GM19238 (cell line): Measurements from ENCODE around the gene SPOCD1.

Experiments
- DNase-seq: peaks from one replicate; pipeline ENCODE4 v3.0.0; 2011; ENCODE audit warnings: low spot score; ENCODE audit not compliant: insufficient read length

The SPOCD1 gene

GRCh38 chr1:31772669-31773248 is 43.1 kb downstream of the SPOCD1 start:
- DNase-seq = no peak

- no peak for DNase-seq
Observed at GRCh38 chr1:31771891-31772668, 43.7 kb downstream of the SPOCD1 start.

- DNase-seq = no peak
Observed at GRCh38 chr1:31769720-31770390, 46.0 kb downstream of the SPOCD1 start.

- DNase-seq = no peak
Observed at GRCh38 chr1:31768939-31769704, 46.7 kb downstream of the SPOCD1 start.

- no peak for DNase-seq
Observed at GRCh38 chr1:31768407-31768907, 47.4 kb downstream of the SPOCD1 start.

GRCh38 chr1:31767225-31767624 is 48.6 kb downstream of the SPOCD1 start:
- no peak for DNase-seq

- DNase-seq = no peak
Observed at GRCh38 chr1:31765516-31765915, 50.3 kb downstream of the SPOCD1 start.

- DNase-seq = no peak
Observed at GRCh38 chr1:31765041-31765467, 50.8 kb downstream of the SPOCD1 start.

GRCh38 chr1:31764312-31765040 is 51.3 kb downstream of the SPOCD1 start, which contains the start of gene ADGRB2:
ADGRB2 (minus strand) TSS chr1:31764340; CDS start chr1:31757221, 7,119 bp downstream.
- no peak for DNase-seq

- no peak for DNase-seq
Observed at GRCh38 chr1:31763671-31764311, 52.0 kb downstream of the SPOCD1 start.

GRCh38 chr1:31762726-31763670 is 52.8 kb downstream of the SPOCD1 start:
- peak; percentile 65 for DNase-seq

GRCh38 chr1:31762323-31762722 is 53.5 kb downstream of the SPOCD1 start:
- no peak for DNase-seq

GRCh38 chr1:31761883-31762282 is 53.9 kb downstream of the SPOCD1 start:
- DNase-seq = no peak

- DNase-seq = peak; percentile 60
Observed at GRCh38 chr1:31760471-31761470, 55.1 kb downstream of the SPOCD1 start.

- no peak for DNase-seq
Observed at GRCh38 chr1:31759298-31760023, 56.4 kb downstream of the SPOCD1 start.

GRCh38 chr1:31758823-31759222 is 57.0 kb downstream of the SPOCD1 start:
- no peak for DNase-seq

- no peak for DNase-seq
Observed at GRCh38 chr1:31757989-31758388, 57.8 kb downstream of the SPOCD1 start.
